HCT116 (cell line): Measurements from ENCODE around the gene LMO2. TPM values are rescaled to one million over a fixed set of nuclear protein-coding genes. Genes with fewer than 3 reads are reported as not detected.
"Not testable (repeated sequence)": the region's sequence is repeated elsewhere in the genome, so short reads cannot be mapped to it uniquely, and the experiment has no call there.

Experiments used
- ATAC-seq: fragments of 200-7000 bp; cut with Tn5 transposase; 2 replicates; pipeline ENCODE4 v1.9.1; 2020; ENCODE audit warnings: mild to moderate bottlenecking, moderate library complexity
- BruUV-seq: library from RNA; stranded (reverse); fragments of 400-500 nt; replicated peaks from 2 replicates; lab custom pipeline; 2021; lab: Mats Ljungman, UMichigan
- CTCF ChIA-PET: fragments of 300-600 bp; sonication (Branson Sonifier 250); formaldehyde crosslinking; loops from one replicate; lab custom pipeline; 2021; ENCODE audit warnings: antibody characterized with exemption; lab: Charles Lee
- POLR2A ChIA-PET: fragments of 300-600, 350-600 bp; sonication (Branson Sonifier 250); formaldehyde crosslinking; loops from one replicate; lab custom pipeline; 2021; ENCODE audit warnings: antibody characterized with exemption; lab: Charles Lee
- RAD21 ChIA-PET, 2 experiments: fragments of 300-600 bp; sonication (Branson Sonifier 250); formaldehyde crosslinking; loops; one replicate each; lab custom pipeline; 2023; ENCODE audit warnings: low total read pairs in 2 of 2; ENCODE audit not compliant: uncharacterized antibody in 2 of 2, unreplicated experiment in 2 of 2, low non-redundant PET in 1 of 2; lab: Charles Lee
- DNase-seq: peaks from one replicate; pipeline ENCODE4 v3.0.0-alpha.2; 2010; ENCODE audit warnings: low read depth, low spot score
- H2AFZ ChIP-seq: fragments of 200-600 bp; shearing (Covaris generic), sonication (generic); 2 replicates; pipeline ENCODE4 v1.6.1; 2017; ENCODE audit warnings: low read depth, mixed run types, mixed read lengths, antibody characterized with exemption, low read length; ENCODE audit not compliant: poor library complexity, severe bottlenecking
- H3K27ac ChIP-seq: 2 replicates; pipeline ENCODE4 v1.5.1; 2012; ENCODE audit warnings: low read depth, low read length
- H3K27me3 ChIP-seq: fragments of 200-600 bp; sonication (generic); 2 replicates; pipeline ENCODE4 v1.6.1; 2016; ENCODE audit warnings: mixed run types, low read length, mixed read lengths; ENCODE audit not compliant: insufficient read depth
- H3K36me3 ChIP-seq, 2 experiments: fragments of 200-500 bp in 1 of 2; fragments of 200-600 bp in 1 of 2; sonication (Bioruptor generic) in 1 of 2; sonication (generic) in 1 of 2; 2 replicates each; pipeline versions ENCODE4 v1.5.1 to v1.6.1; 2014 to 2016; ENCODE audit warnings: low read length in 2 of 2, inconsistent platforms in 1 of 2, mixed read lengths in 1 of 2, mixed run types in 1 of 2; ENCODE audit not compliant: insufficient read depth in 2 of 2, control insufficient read depth in 1 of 2
- H3K4me1 ChIP-seq, 2 experiments: fragments of 200-600 bp in 1 of 2; sonication (generic) in 1 of 2; 2 replicates each; pipeline versions ENCODE4 v1.5.1 to v1.6.1; 2012 to 2017; ENCODE audit warnings: low read length in 2 of 2, inconsistent platforms in 1 of 2, mild to moderate bottlenecking in 1 of 2, mixed read lengths in 1 of 2, mixed run types in 1 of 2, moderate library complexity in 1 of 2; ENCODE audit not compliant: insufficient read depth in 2 of 2, control insufficient read depth in 1 of 2
- H3K4me2 ChIP-seq: fragments of 200-600 bp; sonication (generic); 2 replicates; pipeline ENCODE4 v1.6.1; 2017; ENCODE audit warnings: mixed run types, low read length, mixed read lengths
- H3K4me3 ChIP-seq, 2 experiments: fragments of 200-600 bp in 1 of 2; sonication (generic) in 1 of 2; replicated peaks in 1 of 2; 2 replicates each; pipeline ENCODE4 v1.5.1; 2011 to 2016; ENCODE audit warnings: low read length in 2 of 2, control low read depth in 1 of 2, low read depth in 1 of 2, mild to moderate bottlenecking in 1 of 2, mixed read lengths in 1 of 2, mixed run types in 1 of 2
- H3K79me2 ChIP-seq: fragments of 200-600 bp; sonication (generic); 2 replicates; pipeline ENCODE4 v1.6.1; 2017; ENCODE audit warnings: mild to moderate bottlenecking, mixed run types, low read length, moderate library complexity, mixed read lengths; ENCODE audit not compliant: insufficient read depth
- H3K9ac ChIP-seq: fragments of 200-600 bp; sonication (generic); 2 replicates; pipeline ENCODE4 v1.6.1; 2016; ENCODE audit warnings: low read length, mixed read lengths
- H3K9me2 ChIP-seq: fragments of 200-600 bp; sonication (generic), shearing (Covaris generic); 2 replicates; pipeline ENCODE4 v1.6.1; 2017; ENCODE audit warnings: mixed run types, mild to moderate bottlenecking, moderate library complexity; ENCODE audit not compliant: insufficient read depth
- H3K9me3 ChIP-seq, 2 experiments: fragments of 200-500 bp in 1 of 2; fragments of 200-600 bp in 1 of 2; sonication (Bioruptor generic) in 1 of 2; sonication (generic) in 1 of 2; 2 replicates each; pipeline ENCODE4 v1.6.1; 2014 to 2017; ENCODE audit warnings: low read length in 2 of 2, mixed read lengths in 2 of 2, inconsistent platforms in 1 of 2, low read depth in 1 of 2, mild to moderate bottlenecking in 1 of 2, mixed run types in 1 of 2, moderate library complexity in 1 of 2; ENCODE audit not compliant: control insufficient read depth in 1 of 2, insufficient read depth in 1 of 2
- H4K20me1 ChIP-seq: fragments of 200-600 bp; sonication (generic), shearing (Covaris generic); 2 replicates; pipeline ENCODE4 v1.6.1; 2017; ENCODE audit warnings: mixed run types, mild to moderate bottlenecking, moderate library complexity; ENCODE audit not compliant: insufficient read depth
- ATF3 ChIP-seq: IDR thresholded peaks from 2 replicates; pipeline ENCODE4 v1.6.1; 2012
- EGR1 ChIP-seq: IDR thresholded peaks from 2 replicates; pipeline ENCODE4 v1.6.1; 2012; ENCODE audit warnings: low read depth
- ELF1 ChIP-seq: IDR thresholded peaks from 2 replicates; pipeline ENCODE4 v1.6.1; 2012; ENCODE audit warnings: low read depth, borderline replicate concordance
- POLR2A ChIP-seq: IDR thresholded peaks from 2 replicates; pipeline ENCODE4 v1.7.0; 2011; ENCODE audit warnings: borderline replicate concordance; ENCODE audit not compliant: insufficient read depth, insufficient read length; ENCODE audit errors: extremely low read depth
- POLR2AphosphoS5 ChIP-seq: IDR thresholded peaks from 2 replicates; pipeline ENCODE4 v1.6.1; 2011; ENCODE audit warnings: mild to moderate bottlenecking, low read depth, low read length, moderate library complexity
- REST ChIP-seq: IDR thresholded peaks from 2 replicates; pipeline ENCODE4 v1.6.1; 2012; ENCODE audit warnings: low read depth
- SIN3A ChIP-seq: IDR thresholded peaks from 2 replicates; pipeline ENCODE4 v1.6.1; 2012; ENCODE audit warnings: low read depth
- ZNF274 ChIP-seq: fragments of 200-500 bp; sonication (Bioruptor generic); IDR thresholded peaks from 2 replicates; pipeline ENCODE4 v1.6.1; 2014; ENCODE audit warnings: mild to moderate bottlenecking, low read depth, low read length, inconsistent platforms
- intact Hi-C: fragments of 100-400 bp; cut with micrococcal nuclease; formaldehyde crosslinking; loops from 2 replicates; pipeline ENCODE4 v1.10.0; 2022
- total RNA-seq: library from RNA; stranded (reverse); gene quantifications from one replicate; pipeline ENCODE4 v1.2.1, GENCODE V29; 2021; ENCODE audit not compliant: unreplicated experiment

The LMO2 gene
- total RNA-seq, 1 experiment from 2014 or later, result 2.8 TPM

GRCh38 chr11:33931739-33932366, 40.0 kb upstream of the LMO2 start:
- H3K36me3 ChIP-seq, H2AFZ ChIP-seq, BruUV-seq, H3K9me3 ChIP-seq, CTCF ChIA-PET, ATAC-seq, H3K4me1 ChIP-seq, H3K27me3 ChIP-seq, DNase-seq, H3K9ac ChIP-seq, H3K4me2 ChIP-seq, POLR2A ChIA-PET, H4K20me1 ChIP-seq, H3K79me2 ChIP-seq, intact Hi-C loops, RAD21 ChIA-PET, H3K27ac ChIP-seq, H3K4me3 ChIP-seq, H3K9me2 ChIP-seq: not testable (repeated sequence)

- CTCF ChIA-PET, result no interaction called here
- Histone ChIP-seq H4K20me1 (no peaks in the 10 kb centered on the region), H3K79me2 (no peaks in the 10 kb centered on the region), H2AFZ (no peak overlapping the region), H3K27me3 (no peaks in the 10 kb centered on the region), H3K9me2 (no peaks in the 10 kb centered on the region), H3K27ac (no peak overlapping the region)
- POLR2A ChIA-PET, result no interaction called here
- intact Hi-C loops, result no loop called here
- no TSS peak for BruUV-seq
- ATAC-seq, result no peak
- TF ChIP-seq EGR1 (no peak), ELF1 (no peak), POLR2A (no peak), ZNF274 (no peak), ATF3 (no peak), SIN3A (no peak), POLR2AphosphoS5 (no peak), REST (no peak)
- TF ChIP-seq, all 23 proteins: peak for 0
- no peak overlapping the region for H3K4me2 ChIP-seq
- no peak overlapping the region for H3K4me3 ChIP-seq
- RAD21 ChIA-PET, result no interaction called here
- H3K9me3 ChIP-seq, result 0 out of 4 replicates have a peak, but pooled peaks cover 0 to 6% of the 10 kb centered on the region in 2 experiments
- no peaks in the 10 kb centered on the region for H3K4me1 ChIP-seq
- DNase-seq, result no peak
- H3K9ac ChIP-seq, result no peak overlapping the region
- no peaks in the 10 kb centered on the region for H3K36me3 ChIP-seq
These were observed 39.2 kb upstream of the LMO2 start for GRCh38 chr11:33931067-33931466.
